Neural progenitor cell (in vitro differentiated cells): ENCODE data around the gene SRSF1. TPM values are rescaled to one million over a fixed set of nuclear protein-coding genes. Genes with fewer than 3 reads are reported as not detected.
"Not testable (repeated sequence)": the region's sequence is repeated elsewhere in the genome, so short reads cannot be mapped to it uniquely, and the experiment has no call there.

Source experiments
- DNase-seq: peaks from one replicate; pipeline ENCODE4 v3.0.0-alpha.2; 2016; ENCODE audit warnings: low spot score
- H2AFZ ChIP-seq: fragments of 200-600 bp; sonication (generic); replicated peaks from 2 replicates; pipeline ENCODE4 v1.6.1; 2016; ENCODE audit warnings: antibody characterized with exemption
- H3F3A ChIP-seq: fragments of 200-600 bp; sonication (generic); 2 replicates; pipeline ENCODE4 v1.6.1; 2016; ENCODE audit warnings: antibody characterized with exemption, low read depth
- H3K27ac ChIP-seq: fragments of 200-600 bp; sonication (generic); 2 replicates; pipeline ENCODE4 v1.5.1; 2016; ENCODE audit warnings: mild to moderate bottlenecking
- H3K27me3 ChIP-seq: fragments of 200-600 bp; sonication (generic); 2 replicates; pipeline ENCODE4 v1.6.1; 2016; ENCODE audit warnings: mild to moderate bottlenecking, moderate library complexity
- H3K36me3 ChIP-seq: fragments of 200-600 bp; sonication (generic); 2 replicates; pipeline ENCODE4 v1.5.1; 2016
- H3K4me1 ChIP-seq: fragments of 200-600 bp; sonication (generic); 2 replicates; pipeline ENCODE4 v1.6.1; 2016; ENCODE audit warnings: mixed run types
- H3K4me2 ChIP-seq: fragments of 200-600 bp; sonication (generic); 2 replicates; pipeline ENCODE4 v1.6.1; 2016
- H3K4me3 ChIP-seq: fragments of 200-600 bp; sonication (generic); 2 replicates; pipeline ENCODE4 v1.5.1; 2016
- H3K79me2 ChIP-seq: fragments of 200-600 bp; sonication (generic); 2 replicates; pipeline ENCODE4 v1.6.1; 2016; ENCODE audit warnings: low read depth
- H3K9ac ChIP-seq: fragments of 200-600 bp; sonication (generic); 2 replicates; pipeline ENCODE4 v1.6.1; 2016
- H3K9me3 ChIP-seq: fragments of 200-600 bp; sonication (generic); 2 replicates; pipeline ENCODE4 v1.5.1; 2016; ENCODE audit warnings: low read depth
- H4K20me1 ChIP-seq: fragments of 200-600 bp; sonication (generic); 2 replicates; pipeline ENCODE4 v1.6.1; 2016; ENCODE audit warnings: low read depth
- H3K27ac Mint-ChIP-seq: 3 replicates; pipeline ENCODE4 v1.8.0; 2021; ENCODE audit warnings: mixed read lengths
- H3K27me3 Mint-ChIP-seq: 2 replicates; pipeline ENCODE4 v1.8.0; 2022; ENCODE audit warnings: low read depth, mild to moderate bottlenecking, inconsistent platforms, moderate library complexity, mixed read lengths; ENCODE audit not compliant: insufficient read depth
- H3K36me3 Mint-ChIP-seq: 3 replicates; pipeline ENCODE4 v1.8.0; 2021; ENCODE audit warnings: mixed read lengths
- H3K4me1 Mint-ChIP-seq: 3 replicates; pipeline ENCODE4 v1.8.0; 2021; ENCODE audit warnings: mixed read lengths
- H3K4me3 Mint-ChIP-seq: 3 replicates; pipeline ENCODE4 v1.8.0; 2021; ENCODE audit warnings: mild to moderate bottlenecking, moderate library complexity, mixed read lengths
- H3K9me3 Mint-ChIP-seq: 3 replicates; pipeline ENCODE4 v1.8.0; 2020; ENCODE audit warnings: mixed read lengths
- CTCF ChIP-seq: fragments of 200-600 bp; sonication (generic); IDR thresholded peaks from 2 replicates; pipeline ENCODE4 v1.5.1; 2017; ENCODE audit warnings: antibody characterized with exemption, mild to moderate bottlenecking
- EZH2 ChIP-seq: fragments of 200-600 bp; sonication (generic); IDR thresholded peaks from 2 replicates; pipeline ENCODE4 v1.6.1; 2017; ENCODE audit warnings: antibody characterized with exemption, mild to moderate bottlenecking, moderate library complexity
- EZH2phosphoT487 ChIP-seq: fragments of 200-600 bp; sonication (generic); IDR thresholded peaks from 2 replicates; pipeline ENCODE4 v1.6.1; 2017; ENCODE audit warnings: antibody characterized with exemption
- total RNA-seq: library from RNA; depleted of rRNA; stranded (reverse); fragments of >200 nt; gene quantifications from 2 replicates; pipeline ENCODE4 v1.2.3, GENCODE V29; 2015; ENCODE audit warnings: low replicate concordance

The SRSF1 gene
- total RNA-seq, 1 donor from 2014 or later: 556 TPM

GRCh38 chr17:57959929-57960328, 47.1 kb downstream of the SRSF1 start:
- Mint-ChIP-seq H3K27ac (no peak overlapping the region), H3K4me3 (no peak overlapping the region), H3K9me3 (no peaks in the 10 kb centered on the region), H3K36me3 (no peaks in the 10 kb centered on the region), H3K4me1 (peaks cover 25% of the 10 kb centered on the region), H3K27me3 (peaks cover 4% of the 10 kb centered on the region)
- Histone ChIP-seq H3K36me3 (no peaks in the 10 kb centered on the region), H3K4me3 (no peak overlapping the region), H3K4me2 (no peak overlapping the region), H3K27ac (no peak overlapping the region), H3F3A (peaks cover 10% of the 10 kb centered on the region), H3K27me3 (peaks cover 29% of the 10 kb centered on the region), H3K9me3 (no peaks in the 10 kb centered on the region), H4K20me1 (no peaks in the 10 kb centered on the region), H3K4me1 (peaks cover 7% of the 10 kb centered on the region), H3K9ac (no peak overlapping the region), H2AFZ (no peak overlapping the region), H3K79me2 (no peaks in the 10 kb centered on the region)
- TF ChIP-seq CTCF (no peak), EZH2 (no peak)
- no peak for DNase-seq

- H2AFZ ChIP-seq, H3K4me3 Mint-ChIP-seq, H3K9me3 Mint-ChIP-seq, H3K4me3 ChIP-seq, H4K20me1 ChIP-seq, H3K9me3 ChIP-seq, H3K79me2 ChIP-seq, H3K27ac ChIP-seq, DNase-seq, H3K4me2 ChIP-seq, H3K27me3 Mint-ChIP-seq, H3K27ac Mint-ChIP-seq, H3K36me3 ChIP-seq, H3K36me3 Mint-ChIP-seq, H3K9ac ChIP-seq: not testable (repeated sequence)
- peaks cover 34% of the 10 kb centered on the region for H3K4me1 Mint-ChIP-seq
- Histone ChIP-seq H3K27me3 (peaks cover 36% of the 10 kb centered on the region), H3K4me1 (peaks cover 14% of the 10 kb centered on the region), H3F3A (peaks cover 18% of the 10 kb centered on the region)
These were observed 48.7 kb downstream of the SRSF1 start for GRCh38 chr17:57958391-57958790.

- no peak for DNase-seq
- H3K27me3 Mint-ChIP-seq: peaks cover 8% of the 10 kb centered on the region
- Histone ChIP-seq H3F3A (peaks cover 18% of the 10 kb centered on the region), H3K9ac (no peak overlapping the region), H4K20me1 (no peaks in the 10 kb centered on the region), H3K36me3 (no peaks in the 10 kb centered on the region), H3K79me2 (no peaks in the 10 kb centered on the region), H3K4me2 (no peak overlapping the region), H3K27me3 (peaks cover 41% of the 10 kb centered on the region), H3K4me3 (no peak overlapping the region), H2AFZ (no peak overlapping the region), H3K9me3 (no peaks in the 10 kb centered on the region), H3K4me1 (peaks cover 14% of the 10 kb centered on the region), H3K27ac (no peak overlapping the region)
- H3K4me1 Mint-ChIP-seq: peaks cover 39% of the 10 kb centered on the region
- H3K4me3 Mint-ChIP-seq: peak overlapping the region; percentile 25
- no peak overlapping the region for H3K27ac Mint-ChIP-seq
- no peaks in the 10 kb centered on the region for H3K9me3 Mint-ChIP-seq
- H3K36me3 Mint-ChIP-seq: peaks cover 6% of the 10 kb centered on the region
- TF ChIP-seq EZH2 (no peak), EZH2phosphoT487 (no peak), CTCF (no peak)
These were observed 49.2 kb downstream of the SRSF1 start for GRCh38 chr17:57957886-57958285.

- Mint-ChIP-seq H3K4me3 (peak overlapping the region; percentile 25), H3K9me3 (no peaks in the 10 kb centered on the region), H3K36me3 (peaks cover 7% of the 10 kb centered on the region), H3K4me1 (peaks cover 45% of the 10 kb centered on the region), H3K27me3 (peaks cover 8% of the 10 kb centered on the region), H3K27ac (no peak overlapping the region)
- Histone ChIP-seq H3K79me2 (no peaks in the 10 kb centered on the region), H3K4me1 (peaks cover 19% of the 10 kb centered on the region), H4K20me1 (no peaks in the 10 kb centered on the region), H3K36me3 (no peaks in the 10 kb centered on the region), H3K4me3 (no peak overlapping the region), H3K27ac (no peak overlapping the region), H3K27me3 (peaks cover 41% of the 10 kb centered on the region), H3F3A (peaks cover 18% of the 10 kb centered on the region), H3K9me3 (no peaks in the 10 kb centered on the region), H3K4me2 (no peak overlapping the region), H2AFZ (no peak overlapping the region), H3K9ac (no peak overlapping the region)
- TF ChIP-seq EZH2: no peak
- TF ChIP-seq EZH2phosphoT487: no peak
- TF ChIP-seq CTCF: no peak
- no peak for DNase-seq
These were observed 49.8 kb downstream of the SRSF1 start for GRCh38 chr17:57957120-57957850.
